Mucosa of descending colon (tissue), 3 donors: ENCODE measurements around the gene LRRC58. TPM values are rescaled to one million over a fixed set of nuclear protein-coding genes. Genes with fewer than 3 reads are reported as not detected.
A peak's percentile ranks its signal among the peaks of the same experiment; 100 is the strongest.

ENCODE experiments used
- ATAC-seq: fragments of 200-7000 bp; cut with Tn5 transposase; one replicate; pipeline ENCODE4 v1.9.1; 2020; ENCODE audit warnings: mild to moderate bottlenecking, moderate library complexity
- DNase-seq, 3 donors: peaks; one replicate each; pipeline ENCODE4 v3.0.0-alpha.2; 2020
- H3K36me3 ChIP-seq: fragments of 200-600 bp; one replicate; pipeline ENCODE4 v1.8.0; 2021; ENCODE audit warnings: low read depth, mild to moderate bottlenecking
- H3K4me1 ChIP-seq: fragments of 200-600 bp; one replicate; pipeline ENCODE4 v1.8.0; 2021; ENCODE audit warnings: low read depth, mild to moderate bottlenecking
- H3K4me3 ChIP-seq: fragments of 200-600 bp; one replicate; pipeline ENCODE4 v1.8.0; 2021; ENCODE audit warnings: mild to moderate bottlenecking
- H3K9me3 ChIP-seq: fragments of 200-600 bp; one replicate; pipeline ENCODE4 v1.8.0; 2021; ENCODE audit warnings: mild to moderate bottlenecking
- CTCF ChIP-seq: fragments of 200-600 bp; IDR thresholded peaks from one replicate; pipeline ENCODE4 v1.8.0; 2022; ENCODE audit warnings: antibody characterized with exemption, mild to moderate bottlenecking
- intact Hi-C, 2 donors: fragments of 100-400 bp; cut with DNase I in 1 of 2; cut with micrococcal nuclease in 1 of 2; formaldehyde crosslinking; loops; one replicate each; pipeline versions ENCODE4 v1.11.0 to v1.11.1; 2022; cut with DNase I, micrococcal nuclease
- total RNA-seq, 3 donors: library from RNA; stranded (reverse); fragmentation: NEBNext Ultra II Directional in 2 of 3; extraction: Animal tissue kit (Norgen Biotek cat#: 25700) in 2 of 3; gene quantifications; one replicate each; pipeline versions ENCODE4 v1.2.1 to v1.2.4, GENCODE V29; 2021 to 2023
- donor health status: DM: no; HTN: no; CAD: no; lungs with moderate emphysema.
- donor health status: DM: no; HTN: no; CAD: no.
- donor health status: DM: no; HTN: yes; CAD: no.

Gene LRRC58
- total RNA-seq, 3 donors from 2014 or later: 10.5 to 28.2 (median 13.1) TPM

GRCh38 chr3:120350401-120350941 lies 1.3 kb upstream of the LRRC58 start:
- Histone ChIP-seq H3K36me3 (no peaks in the 10 kb centered on the region), H3K4me3 (no peak overlapping the region), H3K4me1 (peaks cover 14% of the 10 kb centered on the region), H3K9me3 (no peaks in the 10 kb centered on the region)
- TF ChIP-seq CTCF: no peak
- intact Hi-C loops: no loop called here
- peak in 2 of 3 donors; percentile 10 to 60 for DNase-seq
- ATAC-seq: no peak

DNA sequence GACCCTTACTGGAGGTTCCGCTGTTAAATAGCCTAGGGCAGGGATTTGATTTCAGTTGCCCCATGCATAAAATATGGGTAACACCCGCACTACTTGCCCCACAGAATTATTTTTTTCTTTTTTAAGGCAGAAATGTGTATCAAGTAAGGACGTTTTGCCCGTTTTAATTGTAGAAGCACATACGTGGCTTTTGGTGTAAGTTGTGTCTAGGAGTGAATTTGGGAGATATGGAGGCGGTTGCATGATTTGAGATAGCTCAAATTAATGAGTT lies 636 bp upstream of the LRRC58 start:
- Histone ChIP-seq H3K4me1 (peaks cover 14% of the 10 kb centered on the region), H3K4me3 (peak overlapping the region; percentile 74), H3K36me3 (no peaks in the 10 kb centered on the region), H3K9me3 (no peaks in the 10 kb centered on the region)
- ATAC-seq (no peak), DNase-seq (no peak)
- no peak for TF ChIP-seq CTCF
- intact Hi-C loops: no loop called here

- H3K36me3 ChIP-seq: no peaks in the 10 kb centered on the region
- TF ChIP-seq CTCF: no peak
- peak; percentile 72 for ATAC-seq
- intact Hi-C loops: no loop called here
- peak overlapping the region; percentile 74 for H3K4me3 ChIP-seq
- no peaks in the 10 kb centered on the region for H3K9me3 ChIP-seq
- H3K4me1 ChIP-seq: peaks cover 14% of the 10 kb centered on the region
- peak in 1 of 3 donors; percentile 45 for DNase-seq
These were observed 826 bp downstream of the LRRC58 start for GRCh38 chr3:120348065-120348990.

- peaks cover 6% of the 10 kb centered on the region for H3K4me1 ChIP-seq
- TF ChIP-seq CTCF: no peak
These were observed 4.8 kb downstream of the LRRC58 start for GRCh38 chr3:120344349-120344748.

GRCh38 chr3:120341658-120342346 lies 7.4 kb downstream of the LRRC58 start:
- Histone ChIP-seq H3K4me3 (no peak overlapping the region), H3K36me3 (no peaks in the 10 kb centered on the region), H3K9me3 (peaks cover 12% of the 10 kb centered on the region), H3K4me1 (no peaks in the 10 kb centered on the region)
- DNase-seq: no peak
- intact Hi-C loops: no loop called here
- no peak for TF ChIP-seq CTCF
- no peak for ATAC-seq

More at GRCh38 chr3:120344349-120344748, 4.8 kb downstream of the LRRC58 start:
- Histone ChIP-seq H3K9me3 (peaks cover 9% of the 10 kb centered on the region), H3K4me3 (no peak overlapping the region), H3K36me3 (no peaks in the 10 kb centered on the region)
- no peak for ATAC-seq
- intact Hi-C loops: no loop called here
- no peak for DNase-seq
